Hepatocyte (in vitro differentiated cells): ENCODE measurements around the gene TWF2. TPM values are rescaled to one million over a fixed set of nuclear protein-coding genes. Genes with fewer than 3 reads are reported as not detected.

Experiments
- DNase-seq: peaks from one replicate; pipeline ENCODE4 v3.0.0-alpha.2; 2016; ENCODE audit warnings: low spot score
- H2AFZ ChIP-seq: fragments of 200-600 bp; sonication (generic); 2 replicates; pipeline ENCODE4 v1.6.0; 2016; ENCODE audit warnings: antibody characterized with exemption, mild to moderate bottlenecking
- H3K27ac ChIP-seq: fragments of 200-600 bp; sonication (generic); 2 replicates; pipeline ENCODE4 v1.5.1; 2016; ENCODE audit warnings: mild to moderate bottlenecking
- H3K27me3 ChIP-seq: fragments of 200-600 bp; sonication (generic); 2 replicates; pipeline ENCODE4 v1.6.1; 2016
- H3K36me3 ChIP-seq: fragments of 200-600 bp; sonication (generic); replicated peaks from 2 replicates; pipeline ENCODE4 v1.5.1; 2016; ENCODE audit warnings: low read depth; ENCODE audit not compliant: insufficient read depth
- H3K4me1 ChIP-seq: fragments of 200-600 bp; sonication (generic); 2 replicates; pipeline ENCODE4 v1.5.1; 2016; ENCODE audit warnings: mild to moderate bottlenecking, moderate library complexity; ENCODE audit not compliant: insufficient read depth
- H3K4me2 ChIP-seq: fragments of 200-600 bp; sonication (generic); 2 replicates; pipeline ENCODE4 v1.6.0; 2016
- H3K4me3 ChIP-seq: fragments of 200-600 bp; sonication (generic); 2 replicates; pipeline ENCODE4 v1.5.1; 2016; ENCODE audit warnings: mild to moderate bottlenecking
- H3K79me2 ChIP-seq: fragments of 200-600 bp; sonication (generic); 2 replicates; pipeline ENCODE4 v1.6.0; 2017; ENCODE audit warnings: mild to moderate bottlenecking
- H3K9me2 ChIP-seq: fragments of 200-600 bp; sonication (generic); replicated peaks from 2 replicates; pipeline ENCODE4 v1.6.0; 2017; ENCODE audit warnings: mild to moderate bottlenecking; ENCODE audit not compliant: insufficient read depth
- H3K9me3 ChIP-seq: fragments of 200-600 bp; sonication (generic); 2 replicates; pipeline ENCODE4 v1.5.1; 2016; ENCODE audit warnings: low read depth, mild to moderate bottlenecking
- H4K20me1 ChIP-seq: fragments of 200-600 bp; sonication (generic); 2 replicates; pipeline ENCODE4 v1.6.0; 2016; ENCODE audit warnings: mild to moderate bottlenecking; ENCODE audit not compliant: insufficient read depth, poor library complexity, severe bottlenecking
- EZH2 ChIP-seq: fragments of 200-600 bp; sonication (generic); IDR thresholded peaks from 2 replicates; pipeline ENCODE4 v1.6.1; 2016; ENCODE audit warnings: antibody characterized with exemption, mild to moderate bottlenecking, borderline replicate concordance
- EZH2phosphoT487 ChIP-seq: fragments of 200-600 bp; sonication (generic); IDR thresholded peaks from one replicate; pipeline ENCODE4 v1.6.1; 2018; ENCODE audit warnings: antibody characterized with exemption, mild to moderate bottlenecking, low read depth, moderate library complexity; ENCODE audit not compliant: unreplicated experiment, severe bottlenecking
- WGBS: methylation state at CpG from one replicate; pipeline ENCODE4 v1.1.6; 2016; ENCODE audit warnings: low lambda C conversion rate; ENCODE audit errors: missing lambda C conversion rate; 5-methylcytosine and 5-hydroxymethylcytosine counted together
- polyA plus RNA-seq: library from polyadenylated mRNA; unstranded; fragments of >200 nt; fragmentation: Nextera tagmentation; extraction: Ambion mirVana; gene quantifications from 2 replicates; pipeline ENCODE4 v1.2.1, GENCODE V29; 2016
- total RNA-seq: library from RNA; depleted of rRNA; stranded (reverse); fragments of >200 nt; gene quantifications from 2 replicates; pipeline ENCODE4 v1.2.3, GENCODE V29; 2014
- TF ChIP-seq, protein P1 (sequence below): fragments of 200-600 bp; sonication (generic); IDR thresholded peaks from 2 replicates; pipeline ENCODE4 v1.5.1; 2016; ENCODE audit warnings: antibody characterized with exemption, mild to moderate bottlenecking; ENCODE audit not compliant: poor library complexity

Gene TWF2
- total and polyA plus RNA-seq, 2 experiments from 2014 or later = 47.4 to 52.5 TPM

DNA sequence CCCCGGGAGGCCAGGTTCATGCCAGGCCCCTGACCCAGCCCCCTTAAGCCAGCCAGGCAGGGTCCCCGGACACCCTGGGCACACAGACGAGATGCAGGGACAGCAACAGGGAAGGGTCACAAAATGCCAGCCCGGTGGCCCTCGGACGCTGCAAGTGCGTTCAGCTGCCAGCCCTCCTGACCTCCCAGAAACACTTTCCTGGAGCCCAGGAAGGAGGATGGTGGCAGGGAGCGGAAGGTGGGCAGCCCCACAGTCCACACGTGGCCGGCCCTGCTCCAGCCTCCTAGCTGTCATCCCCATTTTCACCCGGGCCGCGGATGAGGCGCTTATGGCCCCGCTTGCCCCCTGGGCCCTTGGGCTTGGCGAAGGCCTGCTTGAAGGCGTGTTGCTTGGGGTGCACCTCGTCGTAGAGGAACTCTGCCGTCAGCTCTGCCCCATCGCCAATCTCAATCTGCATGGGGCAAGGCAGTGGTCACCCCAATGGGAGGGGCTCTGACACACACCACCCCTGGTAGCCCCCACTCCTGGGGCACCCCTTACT is 10.1 kb downstream of the TWF2 start:
- Histone ChIP-seq H3K27ac (no peak overlapping the region), H3K4me2 (no peak overlapping the region), H3K36me3 (no peaks in the 10 kb centered on the region), H3K9me2 (no peaks in the 10 kb centered on the region), H3K9me3 (no peaks in the 10 kb centered on the region), H3K4me3 (no peak overlapping the region), H3K27me3 (no peaks in the 10 kb centered on the region), H3K79me2 (no peaks in the 10 kb centered on the region), H4K20me1 (no peaks in the 10 kb centered on the region), H2AFZ (no peak overlapping the region), H3K4me1 (no peaks in the 10 kb centered on the region)
- WGBS = 96% methylated on average over 21 of the region's 21 CpGs
- TF ChIP-seq EZH2phosphoT487 = no peak
- TF ChIP-seq, protein P1, sequence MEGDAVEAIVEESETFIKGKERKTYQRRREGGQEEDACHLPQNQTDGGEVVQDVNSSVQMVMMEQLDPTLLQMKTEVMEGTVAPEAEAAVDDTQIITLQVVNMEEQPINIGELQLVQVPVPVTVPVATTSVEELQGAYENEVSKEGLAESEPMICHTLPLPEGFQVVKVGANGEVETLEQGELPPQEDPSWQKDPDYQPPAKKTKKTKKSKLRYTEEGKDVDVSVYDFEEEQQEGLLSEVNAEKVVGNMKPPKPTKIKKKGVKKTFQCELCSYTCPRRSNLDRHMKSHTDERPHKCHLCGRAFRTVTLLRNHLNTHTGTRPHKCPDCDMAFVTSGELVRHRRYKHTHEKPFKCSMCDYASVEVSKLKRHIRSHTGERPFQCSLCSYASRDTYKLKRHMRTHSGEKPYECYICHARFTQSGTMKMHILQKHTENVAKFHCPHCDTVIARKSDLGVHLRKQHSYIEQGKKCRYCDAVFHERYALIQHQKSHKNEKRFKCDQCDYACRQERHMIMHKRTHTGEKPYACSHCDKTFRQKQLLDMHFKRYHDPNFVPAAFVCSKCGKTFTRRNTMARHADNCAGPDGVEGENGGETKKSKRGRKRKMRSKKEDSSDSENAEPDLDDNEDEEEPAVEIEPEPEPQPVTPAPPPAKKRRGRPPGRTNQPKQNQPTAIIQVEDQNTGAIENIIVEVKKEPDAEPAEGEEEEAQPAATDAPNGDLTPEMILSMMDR = no peak
- no peak for TF ChIP-seq EZH2
- DNase-seq = no peak

DNA sequence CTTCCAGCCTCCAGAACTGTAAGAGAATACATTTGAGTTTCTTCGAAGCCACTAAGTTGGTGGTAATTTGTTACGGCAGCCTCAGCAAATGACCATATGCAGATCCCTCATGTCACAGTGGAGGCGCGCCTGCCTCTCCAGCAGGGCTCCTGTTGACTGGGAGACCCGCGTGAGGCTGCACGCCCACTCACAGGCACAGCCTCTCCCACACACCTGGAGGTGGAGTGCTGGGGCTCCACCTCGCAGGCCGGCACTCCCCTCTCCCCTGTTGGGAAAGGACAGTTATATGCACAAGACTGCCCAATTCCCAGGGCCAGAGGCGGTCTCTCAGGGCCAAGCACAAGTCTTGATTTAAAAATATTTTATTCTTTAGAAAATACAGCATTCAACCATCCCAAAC is 10.7 kb downstream of the TWF2 start:
- Histone ChIP-seq H4K20me1 (no peaks in the 10 kb centered on the region), H3K4me1 (no peaks in the 10 kb centered on the region), H3K9me3 (no peaks in the 10 kb centered on the region), H3K27me3 (no peaks in the 10 kb centered on the region), H3K4me2 (no peak overlapping the region), H2AFZ (no peak overlapping the region), H3K9me2 (no peaks in the 10 kb centered on the region), H3K36me3 (no peaks in the 10 kb centered on the region), H3K79me2 (no peaks in the 10 kb centered on the region), H3K4me3 (no peak overlapping the region), H3K27ac (no peak overlapping the region)
- TF ChIP-seq, protein P1 = no peak
- TF ChIP-seq EZH2phosphoT487 (no peak), EZH2 (no peak)
- 92% methylated on average over 10 of the region's 10 CpGs for WGBS
- no peak for DNase-seq

DNA sequence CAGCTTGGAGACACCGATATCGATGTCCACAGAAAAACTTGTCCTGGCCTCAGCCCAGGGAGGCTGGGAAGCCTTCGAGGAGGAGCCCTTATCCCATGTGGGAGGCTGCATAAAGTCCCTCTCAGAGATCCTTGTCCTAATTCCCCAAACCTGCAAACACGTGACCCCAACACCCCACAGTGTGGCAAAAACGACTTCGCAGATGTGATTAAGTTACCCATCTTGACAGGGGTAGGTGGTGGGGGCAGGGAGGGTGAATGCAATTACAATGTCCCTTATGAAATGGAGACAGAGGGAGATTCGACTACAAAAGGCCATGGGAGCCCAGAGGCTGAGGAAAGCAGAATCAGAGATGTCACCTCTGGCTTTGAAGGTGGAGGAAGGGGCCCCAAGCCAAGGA is 11.2 kb downstream of the TWF2 start:
- Histone ChIP-seq H3K4me1 (no peaks in the 10 kb centered on the region), H3K4me2 (no peak overlapping the region), H3K4me3 (no peak overlapping the region), H3K36me3 (no peaks in the 10 kb centered on the region), H3K27me3 (no peaks in the 10 kb centered on the region), H3K79me2 (no peaks in the 10 kb centered on the region), H3K9me2 (no peaks in the 10 kb centered on the region), H3K27ac (no peak overlapping the region), H4K20me1 (no peaks in the 10 kb centered on the region), H2AFZ (no peak overlapping the region), H3K9me3 (no peaks in the 10 kb centered on the region)
- no peak for DNase-seq
- no peak for TF ChIP-seq EZH2phosphoT487
- TF ChIP-seq, protein P1 = no peak
- no peak for TF ChIP-seq EZH2
- 92% methylated on average over 7 of the region's 7 CpGs for WGBS
